Measurements from ENCODE around the gene TYMP. TPM values are rescaled to one million over a fixed set of nuclear protein-coding genes. Genes with fewer than 3 reads are reported as not detected.

The TYMP gene
- total RNA-seq, 2 donors from 2014 or later: 1.2 to 2.1 TPM

DNA sequence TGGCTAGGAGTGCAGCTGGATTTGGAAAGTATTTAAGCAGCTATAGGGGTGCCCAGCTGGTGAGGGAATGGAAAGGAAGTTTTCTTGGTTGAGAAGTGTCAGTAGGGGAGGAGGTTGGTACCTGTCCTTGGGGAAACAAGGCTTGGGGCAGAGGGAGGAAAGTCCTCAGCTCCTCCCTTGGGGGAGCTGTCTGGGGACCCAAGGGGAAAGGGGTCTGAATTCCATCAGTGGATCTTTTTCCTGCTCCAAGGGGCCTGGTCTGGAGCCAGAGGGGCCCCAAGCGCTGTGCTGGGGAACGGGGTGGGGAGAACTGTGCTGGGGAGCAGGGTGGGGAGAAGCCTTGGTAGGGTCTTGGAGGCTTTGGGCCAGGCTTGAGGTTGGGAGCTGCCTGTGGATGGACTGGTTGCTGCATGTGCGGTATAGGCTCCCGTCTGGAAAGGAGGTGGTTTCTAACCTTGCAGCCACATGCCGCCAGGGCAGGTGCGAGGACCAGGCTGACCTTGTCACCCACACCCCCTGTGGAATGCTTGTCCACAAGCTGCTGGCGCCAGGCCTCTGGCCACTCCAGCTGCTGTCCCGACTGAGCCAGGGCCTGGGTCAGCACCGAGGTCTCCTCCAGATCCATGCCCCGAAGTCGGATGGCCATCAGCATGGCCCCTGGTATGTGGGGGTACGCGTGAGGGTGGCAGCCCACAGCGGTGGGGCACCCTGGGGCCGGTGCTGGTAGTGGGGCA is 963 bp downstream of the TYMP start:
- TF ChIP-seq, protein P1, sequence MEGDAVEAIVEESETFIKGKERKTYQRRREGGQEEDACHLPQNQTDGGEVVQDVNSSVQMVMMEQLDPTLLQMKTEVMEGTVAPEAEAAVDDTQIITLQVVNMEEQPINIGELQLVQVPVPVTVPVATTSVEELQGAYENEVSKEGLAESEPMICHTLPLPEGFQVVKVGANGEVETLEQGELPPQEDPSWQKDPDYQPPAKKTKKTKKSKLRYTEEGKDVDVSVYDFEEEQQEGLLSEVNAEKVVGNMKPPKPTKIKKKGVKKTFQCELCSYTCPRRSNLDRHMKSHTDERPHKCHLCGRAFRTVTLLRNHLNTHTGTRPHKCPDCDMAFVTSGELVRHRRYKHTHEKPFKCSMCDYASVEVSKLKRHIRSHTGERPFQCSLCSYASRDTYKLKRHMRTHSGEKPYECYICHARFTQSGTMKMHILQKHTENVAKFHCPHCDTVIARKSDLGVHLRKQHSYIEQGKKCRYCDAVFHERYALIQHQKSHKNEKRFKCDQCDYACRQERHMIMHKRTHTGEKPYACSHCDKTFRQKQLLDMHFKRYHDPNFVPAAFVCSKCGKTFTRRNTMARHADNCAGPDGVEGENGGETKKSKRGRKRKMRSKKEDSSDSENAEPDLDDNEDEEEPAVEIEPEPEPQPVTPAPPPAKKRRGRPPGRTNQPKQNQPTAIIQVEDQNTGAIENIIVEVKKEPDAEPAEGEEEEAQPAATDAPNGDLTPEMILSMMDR (conservative IDR thresholded peaks at IDR 0.05): no peak
- Histone ChIP-seq H3K4me3 (ENCODE audit: low read length) (no peak overlapping the region), H3K9ac (ENCODE audit: extremely low read depth, low read length, poor library complexity, severe bottlenecking) (no peak overlapping the region), H3K4me1 (ENCODE audit: control insufficient read depth, insufficient read depth, low read length) (no peaks in the 10 kb centered on the region), H3K27me3 (ENCODE audit: control insufficient read depth, insufficient read depth, low read length, poor library complexity, severe bottlenecking) (peaks cover 57% of the 10 kb centered on the region), H3K36me3 (ENCODE audit: control insufficient read depth, insufficient read depth, low read length) (no peaks in the 10 kb centered on the region), H3K9me3 (ENCODE audit: control insufficient read depth, low read length) (no peaks in the 10 kb centered on the region), H3K27ac (ENCODE audit: low read depth, low read length) (no peak overlapping the region)
- no peak overlapping the region for H3K4me3 Mint-ChIP-seq
- H3K4me1 Mint-ChIP-seq: peaks cover 9% of the 10 kb centered on the region
- no peak for DNase-seq
- peaks cover 59% of the 10 kb centered on the region for H3K27me3 Mint-ChIP-seq (ENCODE audit: insufficient read depth)
- no peaks in the 10 kb centered on the region for H3K9me3 Mint-ChIP-seq
- H3K36me3 Mint-ChIP-seq (ENCODE audit: low read depth): no peaks in the 10 kb centered on the region
- 63 to 80% methylated on average over 9 to 15 of the region's 15 CpGs for WGBS, 2 experiments (ENCODE audit: insufficient coverage in 1 of 2, insufficient read length in 1 of 2)
- H3K27ac Mint-ChIP-seq: no peak overlapping the region

DNA sequence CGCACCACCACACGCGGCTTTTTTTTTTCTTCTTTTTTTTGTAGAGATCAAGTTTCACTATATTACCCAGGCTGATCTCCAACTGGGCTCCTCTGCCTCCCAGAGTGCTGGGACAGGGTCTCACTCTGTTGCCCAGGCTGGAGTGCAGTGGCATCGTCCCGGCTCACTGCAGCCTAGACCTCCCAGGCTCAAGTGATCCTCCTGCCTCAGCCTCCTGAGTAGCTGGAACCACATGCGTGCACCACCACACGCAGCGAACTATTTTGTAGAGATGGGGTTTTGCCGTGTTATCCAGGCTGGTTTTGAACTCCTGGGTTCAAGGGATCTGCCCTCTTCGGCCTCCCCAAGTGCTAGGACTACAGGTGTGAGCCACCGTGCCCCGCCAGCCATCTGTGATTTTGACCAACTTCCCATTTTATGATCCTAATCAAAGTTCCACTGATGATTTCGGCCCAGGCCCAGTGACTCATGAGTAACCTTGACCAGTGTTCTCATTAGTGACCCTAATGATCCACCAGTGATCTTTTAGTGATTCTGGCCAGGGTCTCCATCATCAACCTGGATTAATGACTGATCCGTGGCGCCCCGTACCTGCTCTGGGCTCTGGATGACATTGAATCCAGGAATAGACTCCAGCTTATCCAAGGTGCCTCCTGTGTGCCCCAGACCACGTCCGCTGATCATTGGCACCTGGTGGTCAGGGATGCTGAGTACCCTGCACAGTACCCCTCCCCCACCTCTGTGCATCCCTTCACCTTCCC is 1.7 kb downstream of the TYMP start:
- H3K4me1 ChIP-seq (ENCODE audit: control insufficient read depth, insufficient read depth, low read length): no peaks in the 10 kb centered on the region
- no peaks in the 10 kb centered on the region for H3K9me3 ChIP-seq (ENCODE audit: control insufficient read depth, low read length)
- H3K4me3 Mint-ChIP-seq: no peak overlapping the region
- H3K27me3 Mint-ChIP-seq (ENCODE audit: insufficient read depth): peaks cover 51% of the 10 kb centered on the region
- peaks cover 6% of the 10 kb centered on the region for H3K36me3 ChIP-seq (ENCODE audit: control insufficient read depth, insufficient read depth, low read length)
- no peak overlapping the region for H3K4me3 ChIP-seq (ENCODE audit: low read length)
- DNase-seq: peak; percentile 43
- peaks cover 52% of the 10 kb centered on the region for H3K27me3 ChIP-seq (ENCODE audit: control insufficient read depth, insufficient read depth, low read length, poor library complexity, severe bottlenecking)
- no peaks in the 10 kb centered on the region for H3K9me3 Mint-ChIP-seq
- peaks cover 3% of the 10 kb centered on the region for H3K36me3 Mint-ChIP-seq (ENCODE audit: low read depth)
- H3K9ac ChIP-seq (ENCODE audit: extremely low read depth, low read length, poor library complexity, severe bottlenecking): no peak overlapping the region
- TF ChIP-seq, protein P1 (conservative IDR thresholded peaks at IDR 0.05): no peak
- no peak overlapping the region for H3K27ac ChIP-seq (ENCODE audit: low read depth, low read length)
- H3K27ac Mint-ChIP-seq: no peak overlapping the region
- H3K4me1 Mint-ChIP-seq: peaks cover 9% of the 10 kb centered on the region
- WGBS, 2 experiments (ENCODE audit: insufficient coverage in 1 of 2, insufficient read length in 1 of 2): 91 to 93% methylated on average over 12 to 18 of the region's 18 CpGs

DNA sequence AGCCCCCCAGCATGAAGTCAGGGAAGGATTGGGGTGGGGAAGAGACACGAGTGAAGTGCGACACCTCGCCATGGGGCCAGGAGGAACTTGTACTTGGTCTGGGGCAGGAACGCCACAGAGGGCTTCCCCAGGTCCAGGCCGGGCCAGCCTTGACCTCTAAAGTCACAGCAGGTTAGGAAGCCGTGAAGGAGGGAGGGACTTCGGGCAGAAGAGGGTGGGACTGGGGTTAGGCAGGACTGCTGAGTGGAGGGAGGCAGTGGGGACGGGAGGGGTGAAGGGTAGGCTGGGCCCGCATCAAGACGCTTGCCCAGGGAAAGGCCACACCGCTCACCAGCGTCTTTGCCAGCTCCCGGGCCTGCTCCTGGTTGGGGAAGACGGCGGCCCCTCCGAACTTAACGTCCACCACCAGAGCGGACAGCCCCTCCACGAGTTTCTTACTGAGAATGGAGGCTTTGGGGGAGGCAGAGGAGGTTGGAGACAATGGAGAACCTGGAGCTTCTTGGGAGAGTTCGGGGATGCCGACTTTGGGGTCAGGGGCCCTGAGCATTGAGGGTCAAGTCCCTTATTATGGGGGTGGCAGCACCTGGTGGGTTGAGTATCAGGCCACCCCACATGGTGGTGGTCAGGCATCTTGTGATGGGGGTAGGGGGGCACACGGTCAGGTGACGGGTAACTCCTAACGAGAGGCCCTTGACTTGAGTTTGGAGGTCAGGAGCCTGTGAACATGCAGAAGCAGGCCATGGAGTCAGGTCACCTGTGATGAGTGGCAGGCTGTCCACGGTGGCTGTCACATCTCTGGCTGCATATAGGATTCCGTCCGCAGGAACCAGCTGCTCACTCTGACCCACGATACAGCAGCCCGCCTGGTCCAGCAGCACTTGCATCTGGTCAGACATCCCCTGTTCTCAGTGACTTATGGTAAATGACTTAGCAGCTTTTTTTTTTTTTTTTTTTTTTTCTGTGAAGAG is 2.7 kb downstream of the TYMP start:
- peaks cover 42% of the 10 kb centered on the region for H3K27me3 ChIP-seq (ENCODE audit: control insufficient read depth, insufficient read depth, low read length, poor library complexity, severe bottlenecking)
- H3K9me3 ChIP-seq (ENCODE audit: control insufficient read depth, low read length): no peaks in the 10 kb centered on the region
- Mint-ChIP-seq H3K4me3 (peak overlapping the region; percentile 70), H3K36me3 (ENCODE audit: low read depth) (peaks cover 5% of the 10 kb centered on the region), H3K27ac (no peak overlapping the region), H3K9me3 (no peaks in the 10 kb centered on the region), H3K4me1 (peaks cover 9% of the 10 kb centered on the region), H3K27me3 (ENCODE audit: insufficient read depth) (peaks cover 42% of the 10 kb centered on the region)
- TF ChIP-seq, protein P1 (conservative IDR thresholded peaks at IDR 0.05): no peak
- H3K9ac ChIP-seq (ENCODE audit: extremely low read depth, low read length, poor library complexity, severe bottlenecking): no peak overlapping the region
- H3K4me3 ChIP-seq (ENCODE audit: low read length): peak overlapping the region; percentile 88
- H3K4me1 ChIP-seq (ENCODE audit: control insufficient read depth, insufficient read depth, low read length): no peaks in the 10 kb centered on the region
- peaks cover 10% of the 10 kb centered on the region for H3K36me3 ChIP-seq (ENCODE audit: control insufficient read depth, insufficient read depth, low read length)
- WGBS, 2 experiments (ENCODE audit: insufficient coverage in 1 of 2, insufficient read length in 1 of 2): 53 to 59% methylated on average over 20 to 29 of the region's 29 CpGs
- peak; percentile 90 for DNase-seq
- H3K27ac ChIP-seq (ENCODE audit: low read depth, low read length): no peak overlapping the region

Measured in endodermal cell (in vitro differentiated cells).